Measurements from ENCODE around the gene NELL1.

Gene NELL1

DNA sequence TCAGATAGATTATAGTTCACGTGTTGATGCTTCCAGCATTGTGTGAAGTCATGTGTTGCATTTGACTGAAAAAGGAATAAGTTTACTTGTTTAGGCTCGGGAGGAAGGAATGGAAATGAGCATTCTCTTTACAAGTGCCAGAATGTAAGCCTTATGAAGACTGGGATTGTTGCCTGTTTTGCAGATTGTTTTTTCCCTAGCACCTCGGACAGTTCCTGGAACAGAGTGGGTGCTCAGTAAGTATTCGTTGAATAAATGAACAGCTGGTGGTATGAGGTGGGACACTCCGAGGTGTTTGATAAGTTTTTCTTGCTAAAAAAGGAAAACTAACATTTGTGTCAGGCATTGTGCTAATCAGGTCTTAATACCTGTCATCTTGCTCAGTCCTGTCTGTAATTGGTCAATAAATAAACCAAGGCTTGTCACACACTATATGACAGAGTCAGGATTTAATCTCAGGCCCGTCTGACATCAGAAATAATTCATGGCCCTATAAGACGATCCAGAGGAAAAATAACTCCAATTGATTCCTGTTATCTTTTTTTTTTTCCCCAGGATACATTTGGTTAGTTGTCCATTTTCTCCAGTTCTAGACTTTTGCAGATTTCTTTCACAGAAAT is 304.7 kb downstream of the NELL1 start:
- H4K20me1 ChIP-seq (ENCODE audit: insufficient read depth, low read length) = no peaks in the 10 kb centered on the region

DNA sequence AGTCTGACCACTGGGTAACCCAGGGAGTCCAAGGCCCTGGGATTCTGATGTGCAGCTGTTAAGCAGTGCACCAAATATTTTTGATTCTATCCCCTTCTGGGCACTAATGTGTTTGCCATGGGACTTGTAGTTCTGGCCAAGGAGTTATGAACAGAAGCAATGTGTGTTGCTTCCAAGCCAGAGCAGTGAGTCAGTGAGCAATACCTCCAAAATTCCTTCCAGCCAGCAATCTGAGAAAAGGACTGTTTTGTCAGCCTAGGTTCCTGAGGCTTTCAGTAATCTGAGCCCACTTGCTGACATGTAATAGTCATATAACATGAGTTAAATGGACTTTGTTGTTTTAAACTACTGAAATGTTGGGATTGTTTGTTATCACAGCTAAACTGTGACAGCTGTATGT is 311.4 kb downstream of the NELL1 start:
- Histone ChIP-seq H3K9ac (ENCODE audit: low read depth, low read length) (no peak overlapping the region), H3K36me3 (ENCODE audit: insufficient read depth, low read length) (no peaks in the 10 kb centered on the region), H2AFZ (ENCODE audit: low read depth, low read length) (no peak overlapping the region), H4K20me1 (ENCODE audit: insufficient read depth, low read length) (no peaks in the 10 kb centered on the region), H3K4me2 (ENCODE audit: insufficient read depth, low read length) (no peak overlapping the region), H3K27me3 (ENCODE audit: insufficient read depth, low read length, poor library complexity) (no peaks in the 10 kb centered on the region), H3K79me2 (ENCODE audit: insufficient read depth, low read length) (no peaks in the 10 kb centered on the region), H3K27ac (ENCODE audit: low read length) (no peak overlapping the region), H3K9me3 (ENCODE audit: insufficient read depth, low read length, severe bottlenecking) (no peaks in the 10 kb centered on the region), H3K4me3 (ENCODE audit: low read depth in 1 of 2, low read length in 2 of 2) (no peak overlapping the region), H3K4me1 (ENCODE audit: insufficient read depth, low read length) (no peaks in the 10 kb centered on the region)
- TF ChIP-seq, protein P1, sequence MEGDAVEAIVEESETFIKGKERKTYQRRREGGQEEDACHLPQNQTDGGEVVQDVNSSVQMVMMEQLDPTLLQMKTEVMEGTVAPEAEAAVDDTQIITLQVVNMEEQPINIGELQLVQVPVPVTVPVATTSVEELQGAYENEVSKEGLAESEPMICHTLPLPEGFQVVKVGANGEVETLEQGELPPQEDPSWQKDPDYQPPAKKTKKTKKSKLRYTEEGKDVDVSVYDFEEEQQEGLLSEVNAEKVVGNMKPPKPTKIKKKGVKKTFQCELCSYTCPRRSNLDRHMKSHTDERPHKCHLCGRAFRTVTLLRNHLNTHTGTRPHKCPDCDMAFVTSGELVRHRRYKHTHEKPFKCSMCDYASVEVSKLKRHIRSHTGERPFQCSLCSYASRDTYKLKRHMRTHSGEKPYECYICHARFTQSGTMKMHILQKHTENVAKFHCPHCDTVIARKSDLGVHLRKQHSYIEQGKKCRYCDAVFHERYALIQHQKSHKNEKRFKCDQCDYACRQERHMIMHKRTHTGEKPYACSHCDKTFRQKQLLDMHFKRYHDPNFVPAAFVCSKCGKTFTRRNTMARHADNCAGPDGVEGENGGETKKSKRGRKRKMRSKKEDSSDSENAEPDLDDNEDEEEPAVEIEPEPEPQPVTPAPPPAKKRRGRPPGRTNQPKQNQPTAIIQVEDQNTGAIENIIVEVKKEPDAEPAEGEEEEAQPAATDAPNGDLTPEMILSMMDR (IDR thresholded peaks at IDR 0.05; ENCODE audit: borderline replicate concordance, extremely low read depth, low read length, poor library complexity, severe bottlenecking) = no peak
- no peak for ATAC-seq (ENCODE audit: insufficient read depth, low read depth)
- no peak for DNase-seq

More for the DNA sequence above, 304.7 kb downstream of the NELL1 start:
- H3K4me3 ChIP-seq (ENCODE audit: low read depth in 1 of 2, low read length in 2 of 2) = no peak overlapping the region
- no peaks in the 10 kb centered on the region for H3K9me3 ChIP-seq (ENCODE audit: insufficient read depth, low read length, severe bottlenecking)
- H2AFZ ChIP-seq (ENCODE audit: low read depth, low read length) = no peak overlapping the region
- H3K4me2 ChIP-seq (ENCODE audit: insufficient read depth, low read length) = no peak overlapping the region
- ATAC-seq (ENCODE audit: insufficient read depth, low read depth) (no peak), DNase-seq (no peak)
- H3K4me1 ChIP-seq (ENCODE audit: insufficient read depth, low read length) = no peaks in the 10 kb centered on the region
- no peaks in the 10 kb centered on the region for H3K27me3 ChIP-seq (ENCODE audit: insufficient read depth, low read length, poor library complexity)
- H3K27ac ChIP-seq (ENCODE audit: low read length) = no peak overlapping the region
- no peak overlapping the region for H3K9ac ChIP-seq (ENCODE audit: low read depth, low read length)
- TF ChIP-seq EZH2 (IDR thresholded peaks at IDR 0.05; ENCODE audit: borderline replicate concordance, low read depth, low read length, severe bottlenecking) = no peak
- TF ChIP-seq, protein P1 (IDR thresholded peaks at IDR 0.05; ENCODE audit: borderline replicate concordance, extremely low read depth, low read length, poor library complexity, severe bottlenecking) = no peak
- no peaks in the 10 kb centered on the region for H3K36me3 ChIP-seq (ENCODE audit: insufficient read depth, low read length)
- H3K79me2 ChIP-seq (ENCODE audit: insufficient read depth, low read length) = no peaks in the 10 kb centered on the region

DNA sequence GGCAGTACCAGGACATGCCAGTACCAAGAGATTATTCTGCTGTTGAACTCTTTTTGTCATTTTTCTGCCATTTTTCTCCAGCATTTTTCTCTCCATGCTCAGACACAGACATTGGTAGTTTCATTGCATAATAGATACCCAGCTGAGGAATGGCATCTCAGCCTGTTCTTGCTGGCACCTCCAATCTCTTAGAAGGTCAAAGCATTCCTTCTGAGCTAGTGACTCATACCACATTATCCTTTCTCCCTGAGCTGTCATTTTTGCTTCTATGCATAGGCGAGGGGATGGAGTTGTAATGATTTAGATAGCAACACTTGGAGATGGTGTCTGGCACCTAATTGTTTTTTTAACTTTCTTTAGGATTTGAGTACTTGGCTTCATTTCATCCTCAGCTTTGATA is 321.1 kb downstream of the NELL1 start:
- DNase-seq (no peak), ATAC-seq (ENCODE audit: insufficient read depth, low read depth) (no peak)
- Histone ChIP-seq H3K9me3 (ENCODE audit: insufficient read depth, low read length, severe bottlenecking) (no peaks in the 10 kb centered on the region), H4K20me1 (ENCODE audit: insufficient read depth, low read length) (no peaks in the 10 kb centered on the region), H3K4me2 (ENCODE audit: insufficient read depth, low read length) (no peak overlapping the region), H3K36me3 (ENCODE audit: insufficient read depth, low read length) (no peaks in the 10 kb centered on the region), H3K79me2 (ENCODE audit: insufficient read depth, low read length) (no peaks in the 10 kb centered on the region), H3K27me3 (ENCODE audit: insufficient read depth, low read length, poor library complexity) (no peaks in the 10 kb centered on the region), H3K9ac (ENCODE audit: low read depth, low read length) (no peak overlapping the region), H3K27ac (ENCODE audit: low read length) (no peak overlapping the region), H3K4me1 (ENCODE audit: insufficient read depth, low read length) (no peaks in the 10 kb centered on the region), H2AFZ (ENCODE audit: low read depth, low read length) (no peak overlapping the region), H3K4me3 (ENCODE audit: low read depth in 1 of 2, low read length in 2 of 2) (no peak overlapping the region)
- TF ChIP-seq, protein P1 (IDR thresholded peaks at IDR 0.05; ENCODE audit: borderline replicate concordance, extremely low read depth, low read length, poor library complexity, severe bottlenecking) = no peak
- no peak for TF ChIP-seq EZH2 (IDR thresholded peaks at IDR 0.05; ENCODE audit: borderline replicate concordance, low read depth, low read length, severe bottlenecking)

DNA sequence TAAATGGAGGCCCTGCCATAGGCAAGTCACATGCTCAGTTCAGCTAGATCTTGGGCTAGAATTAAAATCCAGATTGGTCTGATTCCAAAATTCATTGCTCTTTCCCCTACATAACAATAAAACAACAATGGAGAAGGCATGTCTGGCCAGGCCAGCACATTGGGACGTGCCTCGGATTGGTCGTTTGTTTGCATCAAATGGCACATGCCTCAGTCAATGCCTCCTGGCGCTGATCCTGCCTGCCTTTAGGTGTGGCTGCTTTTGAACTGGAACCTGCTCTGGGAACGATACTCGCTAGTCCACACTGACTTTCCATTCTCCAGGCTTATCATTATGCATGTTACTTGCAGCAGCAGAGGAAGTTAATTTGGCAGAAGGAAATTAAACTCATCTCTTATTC is 322.1 kb downstream of the NELL1 start:
- no peak overlapping the region for H2AFZ ChIP-seq (ENCODE audit: low read depth, low read length)
- no peak overlapping the region for H3K27ac ChIP-seq (ENCODE audit: low read length)
- H3K4me2 ChIP-seq (ENCODE audit: insufficient read depth, low read length) = no peak overlapping the region
- ATAC-seq (ENCODE audit: insufficient read depth, low read depth) (no peak), DNase-seq (no peak)
- no peaks in the 10 kb centered on the region for H3K9me3 ChIP-seq (ENCODE audit: insufficient read depth, low read length, severe bottlenecking)
- TF ChIP-seq EZH2 (IDR thresholded peaks at IDR 0.05; ENCODE audit: borderline replicate concordance, low read depth, low read length, severe bottlenecking) = no peak
- TF ChIP-seq, protein P1 (IDR thresholded peaks at IDR 0.05; ENCODE audit: borderline replicate concordance, extremely low read depth, low read length, poor library complexity, severe bottlenecking) = no peak
- no peaks in the 10 kb centered on the region for H3K27me3 ChIP-seq (ENCODE audit: insufficient read depth, low read length, poor library complexity)
- no peaks in the 10 kb centered on the region for H3K79me2 ChIP-seq (ENCODE audit: insufficient read depth, low read length)
- H3K9ac ChIP-seq (ENCODE audit: low read depth, low read length) = no peak overlapping the region
- H3K4me3 ChIP-seq (ENCODE audit: low read depth in 1 of 2, low read length in 2 of 2) = no peak overlapping the region
- no peaks in the 10 kb centered on the region for H3K4me1 ChIP-seq (ENCODE audit: insufficient read depth, low read length)
- H4K20me1 ChIP-seq (ENCODE audit: insufficient read depth, low read length) = no peaks in the 10 kb centered on the region
- no peaks in the 10 kb centered on the region for H3K36me3 ChIP-seq (ENCODE audit: insufficient read depth, low read length)
